Cardiac muscle cell (in vitro differentiated cells and primary cell): Measurements from ENCODE around the gene CDC25A. TPM values are rescaled to one million over a fixed set of nuclear protein-coding genes. Genes with fewer than 3 reads are reported as not detected.
"Not testable (repeated sequence)": the region's sequence is repeated elsewhere in the genome, so short reads cannot be mapped to it uniquely, and the experiment has no call there.

Source experiments
- DNase-seq, 2 donors: peaks; one replicate each; pipeline versions ENCODE4 v3.0.0 to v3.0.0-alpha.2; 2010 to 2017; ENCODE audit warnings: low read depth in 1 of 2, low spot score in 1 of 2
- H3K27ac ChIP-seq: fragments of 200-600 bp; sonication (generic); 2 replicates; pipeline ENCODE4 v1.5.1; 2016
- H3K27me3 ChIP-seq: fragments of 200-600 bp; sonication (generic); 2 replicates; pipeline ENCODE4 v1.6.0; 2016; ENCODE audit warnings: control low read depth
- H3K36me3 ChIP-seq: fragments of 200-600 bp; sonication (generic); 2 replicates; pipeline ENCODE4 v1.5.1; 2016; ENCODE audit warnings: control low read depth
- H3K4me1 ChIP-seq: fragments of 200-600 bp; sonication (generic); 2 replicates; pipeline ENCODE4 v1.8.1; 2017; ENCODE audit warnings: low read depth, mild to moderate bottlenecking, mixed run types
- H3K4me3 ChIP-seq: fragments of 200-600 bp; sonication (generic); 2 replicates; pipeline ENCODE4 v1.5.1; 2016; ENCODE audit warnings: mild to moderate bottlenecking
- H3K9me3 ChIP-seq: fragments of 200-600 bp; sonication (generic); 2 replicates; pipeline ENCODE4 v1.5.1; 2017; ENCODE audit warnings: low read depth, mild to moderate bottlenecking, control low read depth
- CTCF ChIP-seq: IDR thresholded peaks from 2 replicates; pipeline ENCODE4 v1.5.1; 2012; ENCODE audit warnings: low read depth, mild to moderate bottlenecking, low read length
- polyA plus RNA-seq: library from polyadenylated mRNA; unstranded; fragments of >200 nt; fragmentation: Nextera tagmentation; extraction: Ambion mirVana; gene quantifications from 2 replicates; pipeline ENCODE4 v1.2.1, GENCODE V29; 2016
- total RNA-seq: library from RNA; depleted of rRNA; stranded (reverse); fragments of >200 nt; gene quantifications from 2 replicates; pipeline ENCODE4 v1.2.3, GENCODE V29; 2016

Gene CDC25A
- total and polyA plus RNA-seq, 2 experiments from 2014 or later: 12.6 to 12.8 TPM

GRCh38 chr3:48218537-48218936 lies 30.3 kb upstream of the CDC25A start:
- TF ChIP-seq CTCF: no peak
- no peak overlapping the region for H3K27ac ChIP-seq
- H3K27me3 ChIP-seq: no peaks in the 10 kb centered on the region
- H3K4me3 ChIP-seq: no peak overlapping the region
- H3K9me3 ChIP-seq: no peaks in the 10 kb centered on the region
- no peak for DNase-seq
- no peaks in the 10 kb centered on the region for H3K36me3 ChIP-seq
- no peaks in the 10 kb centered on the region for H3K4me1 ChIP-seq

- Histone ChIP-seq H3K4me1 (no peaks in the 10 kb centered on the region), H3K9me3 (no peaks in the 10 kb centered on the region), H3K36me3 (no peaks in the 10 kb centered on the region), H3K27me3 (no peaks in the 10 kb centered on the region), H3K4me3 (no peak overlapping the region), H3K27ac (no peak overlapping the region)
- no peak for TF ChIP-seq CTCF
- no peak for DNase-seq
Measured at GRCh38 chr3:48217449-48217848, 29.2 kb upstream of the CDC25A start.

- Histone ChIP-seq H3K27me3 (no peaks in the 10 kb centered on the region), H3K4me3 (no peak overlapping the region), H3K4me1 (no peaks in the 10 kb centered on the region), H3K36me3 (no peaks in the 10 kb centered on the region), H3K9me3 (no peaks in the 10 kb centered on the region), H3K27ac (no peak overlapping the region)
- peak in 1 of 2 donors; percentile 48 for DNase-seq
- no peak for TF ChIP-seq CTCF
Measured at GRCh38 chr3:48215876-48216275, 27.7 kb upstream of the CDC25A start.

GRCh38 chr3:48215466-48215865 lies 27.2 kb upstream of the CDC25A start:
- no peaks in the 10 kb centered on the region for H3K9me3 ChIP-seq
- no peaks in the 10 kb centered on the region for H3K36me3 ChIP-seq
- no peaks in the 10 kb centered on the region for H3K27me3 ChIP-seq
- H3K4me3 ChIP-seq: no peak overlapping the region
- no peak for TF ChIP-seq CTCF
- DNase-seq: peak in 1 of 2 donors; percentile 77
- H3K4me1 ChIP-seq: no peaks in the 10 kb centered on the region
- no peak overlapping the region for H3K27ac ChIP-seq

- Histone ChIP-seq H3K9me3 (no peaks in the 10 kb centered on the region), H3K27me3 (no peaks in the 10 kb centered on the region), H3K4me3 (no peak overlapping the region), H3K4me1 (no peaks in the 10 kb centered on the region), H3K27ac (no peak overlapping the region), H3K36me3 (no peaks in the 10 kb centered on the region)
- DNase-seq: peak in 1 of 2 donors; percentile 31
- TF ChIP-seq CTCF: no peak
Measured at GRCh38 chr3:48215019-48215418, 26.8 kb upstream of the CDC25A start.

- H3K27ac ChIP-seq: no peak overlapping the region
- H3K36me3 ChIP-seq: no peaks in the 10 kb centered on the region
- no peak for DNase-seq
- H3K27me3 ChIP-seq: no peaks in the 10 kb centered on the region
- no peak for TF ChIP-seq CTCF
- no peaks in the 10 kb centered on the region for H3K9me3 ChIP-seq
- no peaks in the 10 kb centered on the region for H3K4me1 ChIP-seq
- no peak overlapping the region for H3K4me3 ChIP-seq
Measured at GRCh38 chr3:48214225-48214624, 26.0 kb upstream of the CDC25A start.

- H3K4me1 ChIP-seq, DNase-seq, H3K9me3 ChIP-seq, H3K4me3 ChIP-seq, H3K36me3 ChIP-seq, H3K27me3 ChIP-seq, H3K27ac ChIP-seq: not testable (repeated sequence)
Measured at GRCh38 chr3:48211776-48212175, 23.6 kb upstream of the CDC25A start.

GRCh38 chr3:48210534-48210933 lies 22.3 kb upstream of the CDC25A start:
- not testable (repeated sequence) for DNase-seq, H3K36me3 ChIP-seq, H3K9me3 ChIP-seq, H3K27ac ChIP-seq, H3K27me3 ChIP-seq, H3K4me3 ChIP-seq, H3K4me1 ChIP-seq
